Naive B cell (primary cell): ENCODE data around the gene VGLL1. TPM values are rescaled to one million over a fixed set of nuclear protein-coding genes. Genes with fewer than 3 reads are reported as not detected.
A peak's percentile ranks its signal among the peaks of the same experiment; 100 is the strongest.

Experiments
- ATAC-seq, 2 donors: fragments of 150-1000 bp; cut with Tn5 transposase; 2 replicates each; pipeline ENCODE4 v1.10.0; 2021; ENCODE audit warnings: low read depth in 2 of 2, mild to moderate bottlenecking in 2 of 2, moderate library complexity in 2 of 2
- DNase-seq: peaks from one replicate; pipeline ENCODE4 v3.0.0; 2022
- H3K27ac Mint-ChIP-seq, 6 donors: one replicate each; pipeline ENCODE4 v1.8.0; 2020 to 2022; ENCODE audit warnings: mild to moderate bottlenecking in 6 of 6, mixed read lengths in 6 of 6, moderate library complexity in 5 of 6, inconsistent platforms in 2 of 6
- H3K27me3 Mint-ChIP-seq, 3 donors: one replicate each; pipeline ENCODE4 v1.8.0; 2021 to 2022; ENCODE audit warnings: mixed read lengths in 3 of 3, mild to moderate bottlenecking in 1 of 3
- H3K36me3 Mint-ChIP-seq, 2 donors: one replicate each; pipeline ENCODE4 v1.8.0; 2020 to 2022; ENCODE audit warnings: mixed read lengths in 2 of 2, inconsistent platforms in 1 of 2, mild to moderate bottlenecking in 1 of 2
- H3K4me1 Mint-ChIP-seq, 3 donors: one replicate each; pipeline ENCODE4 v1.8.0; 2020 to 2022; ENCODE audit warnings: mixed read lengths in 3 of 3, inconsistent platforms in 1 of 3, mild to moderate bottlenecking in 1 of 3, moderate library complexity in 1 of 3
- H3K4me3 Mint-ChIP-seq, 8 donors: one replicate each; pipeline ENCODE4 v1.8.0; 2020 to 2022; ENCODE audit warnings: mild to moderate bottlenecking in 8 of 8, mixed read lengths in 8 of 8, moderate library complexity in 8 of 8, inconsistent platforms in 2 of 8
- H3K9me3 Mint-ChIP-seq, 7 donors: one replicate each; pipeline ENCODE4 v1.8.0; 2020 to 2022; ENCODE audit warnings: mixed read lengths in 7 of 7, mild to moderate bottlenecking in 5 of 7, inconsistent platforms in 2 of 7, moderate library complexity in 1 of 7
- polyA plus RNA-seq, 6 donors: library from polyadenylated mRNA; unstranded; fragments of 300-500 nt; fragmentation: Illumina TruSeq; gene quantifications; one replicate each; pipeline ENCODE4 v1.2.3, GENCODE V29; 2021; ENCODE audit warnings: low read depth in 6 of 6

VGLL1 gene
- polyA plus RNA-seq, 6 donors from 2014 or later = not detected

GRCh38 chrX:136580316-136580715, 48.3 kb downstream of the VGLL1 start:
- Mint-ChIP-seq H3K9me3 (peaks cover 0 to 2% (median 0%) of the 10 kb centered on the region in 7 donors), H3K4me3 (no peak overlapping the region), H3K4me1 (no peaks in the 10 kb centered on the region), H3K27me3 (peaks cover 0 to 24% (median 0%) of the 10 kb centered on the region in 3 donors), H3K36me3 (no peaks in the 10 kb centered on the region), H3K27ac (no peak overlapping the region)
- ATAC-seq (no peak), DNase-seq (no peak)

- Mint-ChIP-seq H3K27ac (no peak overlapping the region), H3K4me1 (no peaks in the 10 kb centered on the region), H3K36me3 (no peaks in the 10 kb centered on the region), H3K27me3 (peaks cover 0 to 24% (median 0%) of the 10 kb centered on the region in 3 donors), H3K4me3 (no peak overlapping the region), H3K9me3 (peaks cover 0 to 2% (median 0%) of the 10 kb centered on the region in 7 donors)
- DNase-seq (no peak), ATAC-seq (no peak)
Measured at GRCh38 chrX:136582624-136583023, 50.6 kb downstream of the VGLL1 start.

- Mint-ChIP-seq H3K27me3 (peaks cover 0 to 16% (median 0%) of the 10 kb centered on the region in 3 donors), H3K36me3 (no peaks in the 10 kb centered on the region), H3K27ac (peak overlapping the region in 1 of 6 donors; percentile 16), H3K4me1 (no peaks in the 10 kb centered on the region), H3K9me3 (no peaks in the 10 kb centered on the region), H3K4me3 (no peak overlapping the region)
- DNase-seq (no peak), ATAC-seq (no peak)
Measured at GRCh38 chrX:136584545-136584944, 52.5 kb downstream of the VGLL1 start.

GRCh38 chrX:136585262-136585661, 53.2 kb downstream of the VGLL1 start:
- H3K4me3 Mint-ChIP-seq = no peak overlapping the region
- H3K9me3 Mint-ChIP-seq = no peaks in the 10 kb centered on the region
- no peaks in the 10 kb centered on the region for H3K4me1 Mint-ChIP-seq
- DNase-seq (no peak), ATAC-seq (no peak)
- H3K27ac Mint-ChIP-seq = no peak overlapping the region
- H3K36me3 Mint-ChIP-seq = no peaks in the 10 kb centered on the region
- H3K27me3 Mint-ChIP-seq = peaks cover 0 to 15% (median 0%) of the 10 kb centered on the region in 3 donors

DNA sequence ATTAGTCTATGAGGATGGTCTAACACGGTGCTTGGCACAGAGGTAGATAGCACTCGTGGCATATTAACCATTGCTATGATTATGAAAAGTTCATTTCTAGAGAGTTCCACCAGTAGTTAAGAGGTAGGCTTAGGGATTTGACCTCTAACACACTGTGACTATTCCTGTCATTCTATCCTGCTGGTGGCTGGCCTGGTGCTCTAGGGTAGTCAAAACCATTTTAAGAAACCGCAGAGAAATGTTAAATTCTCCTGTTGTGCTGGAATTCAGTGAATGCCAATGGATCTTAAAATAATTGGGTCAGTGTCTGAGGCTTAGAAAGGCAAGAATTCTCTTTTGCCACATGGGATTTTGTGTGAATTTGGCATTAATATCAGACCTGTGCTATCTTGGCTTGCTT, 53.9 kb downstream of the VGLL1 start:
- H3K27ac Mint-ChIP-seq = no peak overlapping the region
- no peak overlapping the region for H3K4me3 Mint-ChIP-seq
- DNase-seq (no peak), ATAC-seq (no peak)
- no peaks in the 10 kb centered on the region for H3K36me3 Mint-ChIP-seq
- peaks cover 0 to 9% (median 0%) of the 10 kb centered on the region in 3 donors for H3K27me3 Mint-ChIP-seq
- H3K4me1 Mint-ChIP-seq = no peaks in the 10 kb centered on the region
- H3K9me3 Mint-ChIP-seq = no peaks in the 10 kb centered on the region

DNA sequence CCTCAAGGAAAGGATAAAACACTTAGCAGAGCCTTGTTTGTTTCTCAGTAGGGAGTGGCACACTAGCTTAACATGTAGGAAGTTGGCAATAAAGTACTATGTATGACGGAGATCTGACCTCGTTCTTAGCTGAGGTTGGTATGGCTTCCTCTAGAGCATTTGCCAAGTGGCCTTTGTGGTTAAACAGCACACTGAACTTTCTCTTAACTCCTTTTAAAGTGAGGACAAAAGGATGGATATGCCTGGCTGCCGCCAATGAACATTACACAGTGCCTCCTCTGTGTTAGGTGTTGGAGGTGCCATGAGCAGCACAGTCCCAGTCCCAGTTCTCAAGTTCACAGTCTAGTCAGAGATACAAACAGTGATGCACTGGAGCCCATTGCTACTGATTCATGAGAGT, 54.4 kb downstream of the VGLL1 start:
- ATAC-seq (no peak), DNase-seq (no peak)
- no peaks in the 10 kb centered on the region for H3K4me1 Mint-ChIP-seq
- H3K36me3 Mint-ChIP-seq = no peaks in the 10 kb centered on the region
- peaks cover 0 to 5% (median 0%) of the 10 kb centered on the region in 3 donors for H3K27me3 Mint-ChIP-seq
- no peak overlapping the region for H3K4me3 Mint-ChIP-seq
- no peak overlapping the region for H3K27ac Mint-ChIP-seq
- no peaks in the 10 kb centered on the region for H3K9me3 Mint-ChIP-seq

DNA sequence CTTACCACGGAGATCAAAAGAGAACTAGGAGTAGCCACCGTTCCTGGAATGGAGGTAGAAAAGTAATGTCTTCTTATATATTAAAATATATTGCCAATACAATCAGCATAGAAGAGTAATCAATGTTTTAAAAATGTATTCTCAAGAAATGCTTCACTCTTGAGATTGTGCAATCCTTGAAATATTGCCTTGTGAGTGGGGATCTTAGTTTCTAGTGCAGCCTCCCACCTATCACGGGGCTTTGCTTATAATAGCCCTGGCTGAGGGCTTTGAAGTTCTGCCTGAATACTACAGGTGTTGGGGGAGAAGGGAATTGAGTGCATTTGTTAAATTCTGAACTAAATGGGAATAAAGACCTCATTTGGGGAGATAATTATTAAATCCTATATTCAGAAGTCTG, 55.5 kb downstream of the VGLL1 start:
- Mint-ChIP-seq H3K4me1 (no peaks in the 10 kb centered on the region), H3K9me3 (no peaks in the 10 kb centered on the region), H3K27ac (no peak overlapping the region), H3K36me3 (no peaks in the 10 kb centered on the region), H3K27me3 (no peaks in the 10 kb centered on the region), H3K4me3 (no peak overlapping the region)
- no peak for ATAC-seq
- DNase-seq = no peak

DNA sequence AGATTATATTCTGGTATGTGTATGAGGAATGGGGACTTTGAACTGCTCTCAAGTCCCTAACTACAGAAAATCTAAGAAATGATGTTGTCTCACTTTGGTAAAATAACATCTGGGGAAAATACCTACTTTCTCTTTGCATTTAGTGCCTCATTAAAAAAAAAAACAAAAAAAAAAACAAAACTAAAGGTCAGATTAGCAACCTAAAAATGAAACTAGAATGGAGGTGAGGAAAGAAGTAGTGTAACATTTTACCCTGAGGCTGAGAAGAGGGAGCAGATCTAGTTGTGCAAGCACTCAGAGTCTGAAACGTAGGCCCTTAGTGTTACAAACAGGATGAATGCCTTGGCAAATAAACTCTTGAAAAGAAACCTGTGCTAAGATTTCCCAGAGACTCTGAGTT, 56.0 kb downstream of the VGLL1 start:
- H3K4me3 Mint-ChIP-seq = no peak overlapping the region
- H3K27me3 Mint-ChIP-seq = no peaks in the 10 kb centered on the region
- H3K27ac Mint-ChIP-seq = no peak overlapping the region
- no peaks in the 10 kb centered on the region for H3K36me3 Mint-ChIP-seq
- no peak for DNase-seq
- no peak for ATAC-seq
- no peaks in the 10 kb centered on the region for H3K9me3 Mint-ChIP-seq
- no peaks in the 10 kb centered on the region for H3K4me1 Mint-ChIP-seq

GRCh38 chrX:136589966-136590365, 58.0 kb downstream of the VGLL1 start:
- H3K36me3 Mint-ChIP-seq = no peaks in the 10 kb centered on the region
- H3K27ac Mint-ChIP-seq = peak overlapping the region in 1 of 6 donors; percentile 2
- H3K9me3 Mint-ChIP-seq = no peaks in the 10 kb centered on the region

DNA sequence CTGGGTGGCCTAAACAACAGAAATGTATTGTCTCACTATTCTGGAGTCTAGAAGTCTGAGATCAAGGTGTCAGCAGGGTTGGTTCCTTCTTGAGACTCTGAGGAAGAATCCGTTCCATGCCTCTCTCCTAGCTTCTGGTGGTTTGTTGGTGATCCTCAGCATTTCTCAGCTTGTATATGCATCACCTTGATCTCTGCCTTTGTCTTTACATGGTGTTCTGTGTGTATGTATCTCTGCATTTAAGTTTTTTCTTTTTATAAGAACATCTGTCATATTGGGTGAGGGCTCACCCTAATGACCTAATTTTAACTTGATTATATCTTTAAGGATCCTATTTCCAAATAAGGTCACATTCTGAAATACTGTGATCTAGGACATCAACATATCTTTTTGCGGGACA, 65.3 kb downstream of the VGLL1 start:
- DNase-seq = no peak
- peaks cover 0 to 7% (median 3%) of the 10 kb centered on the region in 3 donors for H3K27me3 Mint-ChIP-seq
- ATAC-seq = no peak
- no peaks in the 10 kb centered on the region for H3K36me3 Mint-ChIP-seq
- H3K4me1 Mint-ChIP-seq = no peaks in the 10 kb centered on the region
- no peak overlapping the region for H3K4me3 Mint-ChIP-seq
- no peak overlapping the region for H3K27ac Mint-ChIP-seq
- no peaks in the 10 kb centered on the region for H3K9me3 Mint-ChIP-seq

More at GRCh38 chrX:136589966-136590365, 58.0 kb downstream of the VGLL1 start:
- Mint-ChIP-seq H3K27me3 (no peaks in the 10 kb centered on the region), H3K4me1 (no peaks in the 10 kb centered on the region), H3K4me3 (no peak overlapping the region)
- ATAC-seq (no peak), DNase-seq (no peak)

- H3K9me3 Mint-ChIP-seq = no peaks in the 10 kb centered on the region
- H3K36me3 Mint-ChIP-seq = no peaks in the 10 kb centered on the region
- peaks cover 0 to 7% (median 3%) of the 10 kb centered on the region in 3 donors for H3K27me3 Mint-ChIP-seq
- no peak overlapping the region for H3K4me3 Mint-ChIP-seq
- H3K4me1 Mint-ChIP-seq = no peaks in the 10 kb centered on the region
- H3K27ac Mint-ChIP-seq = no peak overlapping the region
- ATAC-seq = no peak
- DNase-seq = no peak
Measured at GRCh38 chrX:136597954-136598353, 65.9 kb downstream of the VGLL1 start.

DNA sequence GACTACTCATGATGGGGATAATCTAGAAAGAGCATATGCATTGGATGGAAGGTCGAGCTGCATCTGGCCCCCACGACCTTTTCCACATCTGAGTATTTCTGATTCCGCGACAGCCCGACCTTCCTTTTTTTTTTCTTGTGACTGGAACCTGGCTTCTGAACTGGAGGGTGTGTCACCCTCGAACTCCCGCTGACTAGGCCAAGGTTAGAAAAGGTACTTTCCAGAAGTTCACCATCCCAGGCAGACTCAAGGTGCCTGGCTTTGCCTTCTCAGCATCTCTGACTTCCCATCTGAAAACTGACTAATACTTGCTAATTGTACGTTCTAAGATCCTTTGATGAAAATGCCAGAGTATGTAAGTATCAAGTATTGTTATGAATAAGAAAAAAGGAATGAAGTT, 66.6 kb downstream of the VGLL1 start:
- H3K36me3 Mint-ChIP-seq = no peaks in the 10 kb centered on the region
- H3K27me3 Mint-ChIP-seq = peaks cover 0 to 7% (median 3%) of the 10 kb centered on the region in 3 donors
- H3K9me3 Mint-ChIP-seq = peaks cover 0 to 1% (median 0%) of the 10 kb centered on the region in 7 donors
- no peaks in the 10 kb centered on the region for H3K4me1 Mint-ChIP-seq
- DNase-seq (no peak), ATAC-seq (no peak)
- H3K4me3 Mint-ChIP-seq = no peak overlapping the region
- H3K27ac Mint-ChIP-seq = no peak overlapping the region

- H3K27ac Mint-ChIP-seq = no peak overlapping the region
- H3K4me3 Mint-ChIP-seq = no peak overlapping the region
- ATAC-seq (no peak), DNase-seq (no peak)
- H3K9me3 Mint-ChIP-seq = peaks cover 0 to 2% (median 0%) of the 10 kb centered on the region in 7 donors
- no peaks in the 10 kb centered on the region for H3K36me3 Mint-ChIP-seq
- H3K4me1 Mint-ChIP-seq = no peaks in the 10 kb centered on the region
- peaks cover 0 to 7% (median 3%) of the 10 kb centered on the region in 3 donors for H3K27me3 Mint-ChIP-seq
Measured at GRCh38 chrX:136600059-136600458, 68.0 kb downstream of the VGLL1 start.
